Activated CD4-positive, alpha-beta T cell treated with anti-CD3 and anti-CD28 coated beads for 48 hours (primary cell): ENCODE data around the gene SUN5.
"Not testable (repeated sequence)": the region's sequence is repeated elsewhere in the genome, so short reads cannot be mapped to it uniquely, and the experiment has no call there.

Experiments
- DNase-seq: peaks from one replicate; pipeline ENCODE4 v3.0.0-alpha.2; 2020

The SUN5 gene

GRCh38 chr20:32960849-32961731 lies 43.1 kb downstream of the SUN5 start:
- DNase-seq, result no peak

GRCh38 chr20:32960222-32960518 lies 44.1 kb downstream of the SUN5 start:
- DNase-seq, result no peak

GRCh38 chr20:32959351-32960221 lies 44.6 kb downstream of the SUN5 start:
- no peak for DNase-seq

GRCh38 chr20:32958574-32958973 lies 45.7 kb downstream of the SUN5 start:
- DNase-seq, result no peak

- DNase-seq, result no peak
These were observed 46.8 kb downstream of the SUN5 start for GRCh38 chr20:32957459-32957858.

- not testable (repeated sequence) for DNase-seq
These were observed 53.7 kb downstream of the SUN5 start for GRCh38 chr20:32950539-32950938.

- DNase-seq, result no peak
These were observed 57.6 kb downstream of the SUN5 start for GRCh38 chr20:32946629-32947028.

- peak; percentile 37 for DNase-seq
These were observed 58.5 kb downstream of the SUN5 start for GRCh38 chr20:32945710-32946221.

GRCh38 chr20:32943490-32944052 lies 60.7 kb downstream of the SUN5 start:
- DNase-seq, result no peak

GRCh38 chr20:32941155-32941885 lies 62.9 kb downstream of the SUN5 start:
- DNase-seq, result no peak

GRCh38 chr20:32934580-32934979 lies 69.7 kb downstream of the SUN5 start:
- DNase-seq, result no peak
